Nephron progenitor cell (in vitro differentiated cells): ENCODE results near the gene ZKSCAN1.
A peak's percentile ranks its signal among the peaks of the same experiment; 100 is the strongest.

Experiments
- DNase-seq: peaks from one replicate; pipeline ENCODE4 v3.0.0; 2021
- H3K27ac Mint-ChIP-seq: 2 replicates; pipeline ENCODE4 v1.8.0; 2021; ENCODE audit warnings: mild to moderate bottlenecking, moderate library complexity, mixed read lengths
- H3K27me3 Mint-ChIP-seq: 2 replicates; pipeline ENCODE4 v1.8.0; 2021; ENCODE audit warnings: mild to moderate bottlenecking, low read depth, mixed read lengths; ENCODE audit not compliant: poor library complexity
- H3K36me3 Mint-ChIP-seq: 2 replicates; pipeline ENCODE4 v1.8.0; 2021; ENCODE audit warnings: low read depth, mixed read lengths
- H3K4me1 Mint-ChIP-seq: 2 replicates; pipeline ENCODE4 v1.8.0; 2021; ENCODE audit warnings: mixed read lengths
- H3K4me3 Mint-ChIP-seq: 2 replicates; pipeline ENCODE4 v1.8.0; 2021; ENCODE audit warnings: mild to moderate bottlenecking, moderate library complexity, mixed read lengths
- H3K9me3 Mint-ChIP-seq: 2 replicates; pipeline ENCODE4 v1.8.0; 2021; ENCODE audit warnings: mild to moderate bottlenecking, moderate library complexity, mixed read lengths
- TF ChIP-seq, protein P1 (sequence below): fragments of 200-600 bp; sonication (generic); IDR thresholded peaks from 2 replicates; pipeline ENCODE4 v1.5.0; 2021; ENCODE audit warnings: antibody characterized with exemption

The ZKSCAN1 gene

DNA sequence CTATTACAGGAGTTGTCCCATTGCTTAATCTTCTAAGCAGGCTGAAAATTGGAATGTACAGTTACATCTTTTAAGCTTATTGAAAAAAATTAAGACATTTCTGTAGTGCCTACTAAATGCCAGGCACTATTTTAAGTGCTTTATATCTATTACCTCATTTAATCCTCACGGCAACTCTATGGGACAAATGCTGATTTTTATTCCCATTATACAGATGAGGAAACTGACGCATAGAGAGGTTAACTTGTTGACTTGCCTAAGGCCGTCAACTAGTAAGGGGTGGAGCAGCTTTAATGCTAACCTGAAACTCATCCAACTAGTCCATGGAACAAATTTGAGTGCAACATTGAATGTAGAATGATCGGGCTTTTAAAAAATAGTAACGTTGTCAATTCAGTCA is 2.5 kb downstream of the ZKSCAN1 start:
- Mint-ChIP-seq H3K9me3 (no peaks in the 10 kb centered on the region), H3K36me3 (peaks cover 31% of the 10 kb centered on the region), H3K27me3 (peaks cover 4% of the 10 kb centered on the region), H3K27ac (peak overlapping the region; percentile 74), H3K4me1 (peaks cover 19% of the 10 kb centered on the region), H3K4me3 (no peak overlapping the region)
- no peak for DNase-seq
- TF ChIP-seq, protein P1, sequence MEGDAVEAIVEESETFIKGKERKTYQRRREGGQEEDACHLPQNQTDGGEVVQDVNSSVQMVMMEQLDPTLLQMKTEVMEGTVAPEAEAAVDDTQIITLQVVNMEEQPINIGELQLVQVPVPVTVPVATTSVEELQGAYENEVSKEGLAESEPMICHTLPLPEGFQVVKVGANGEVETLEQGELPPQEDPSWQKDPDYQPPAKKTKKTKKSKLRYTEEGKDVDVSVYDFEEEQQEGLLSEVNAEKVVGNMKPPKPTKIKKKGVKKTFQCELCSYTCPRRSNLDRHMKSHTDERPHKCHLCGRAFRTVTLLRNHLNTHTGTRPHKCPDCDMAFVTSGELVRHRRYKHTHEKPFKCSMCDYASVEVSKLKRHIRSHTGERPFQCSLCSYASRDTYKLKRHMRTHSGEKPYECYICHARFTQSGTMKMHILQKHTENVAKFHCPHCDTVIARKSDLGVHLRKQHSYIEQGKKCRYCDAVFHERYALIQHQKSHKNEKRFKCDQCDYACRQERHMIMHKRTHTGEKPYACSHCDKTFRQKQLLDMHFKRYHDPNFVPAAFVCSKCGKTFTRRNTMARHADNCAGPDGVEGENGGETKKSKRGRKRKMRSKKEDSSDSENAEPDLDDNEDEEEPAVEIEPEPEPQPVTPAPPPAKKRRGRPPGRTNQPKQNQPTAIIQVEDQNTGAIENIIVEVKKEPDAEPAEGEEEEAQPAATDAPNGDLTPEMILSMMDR, result no peak

DNA sequence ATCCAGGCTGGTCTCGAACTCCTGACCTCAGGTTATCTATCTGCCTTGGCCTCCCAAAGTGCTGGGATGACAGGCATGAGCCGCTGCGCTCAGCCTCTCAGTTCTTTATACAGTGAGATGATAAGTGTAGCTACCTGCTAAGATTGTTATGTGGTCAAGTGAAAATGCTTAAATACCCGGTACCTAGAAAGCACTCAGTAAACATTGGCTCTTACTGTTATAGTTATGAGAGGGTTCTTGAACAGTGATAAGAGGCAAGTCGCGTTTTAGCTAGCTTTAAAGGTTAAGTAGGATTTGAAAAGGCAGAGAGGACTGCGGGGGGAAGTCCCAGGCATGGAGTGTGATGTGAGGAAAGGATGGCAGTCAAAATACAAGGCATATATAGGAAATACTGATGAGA is 4.5 kb downstream of the ZKSCAN1 start:
- Mint-ChIP-seq H3K9me3 (no peaks in the 10 kb centered on the region), H3K27me3 (no peaks in the 10 kb centered on the region), H3K36me3 (peaks cover 48% of the 10 kb centered on the region), H3K27ac (peak overlapping the region; percentile 87), H3K4me1 (peaks cover 19% of the 10 kb centered on the region), H3K4me3 (no peak overlapping the region)
- DNase-seq, result no peak
- TF ChIP-seq, protein P1, result no peak

DNA sequence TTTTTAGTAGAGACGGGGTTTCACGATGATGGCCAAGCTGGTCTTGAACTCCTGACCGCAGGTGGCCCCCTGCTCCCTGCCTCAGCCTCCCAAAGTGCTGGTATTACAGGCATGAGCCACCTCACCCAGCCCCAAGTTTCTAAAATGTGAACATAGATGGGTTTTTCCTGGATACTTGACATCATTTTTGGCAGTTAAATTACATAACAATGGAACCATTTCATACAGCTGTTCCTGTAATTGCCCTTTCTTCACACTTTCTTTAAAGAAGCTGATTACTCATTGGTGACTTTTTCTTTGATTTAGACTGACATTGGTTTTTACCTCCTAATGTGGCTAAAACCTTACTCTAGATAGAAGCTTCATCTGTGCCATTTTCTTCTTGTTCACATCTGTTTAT is 5.9 kb downstream of the ZKSCAN1 start:
- no peaks in the 10 kb centered on the region for H3K9me3 Mint-ChIP-seq
- peaks cover 12% of the 10 kb centered on the region for H3K4me1 Mint-ChIP-seq
- TF ChIP-seq, protein P1, result no peak
- H3K4me3 Mint-ChIP-seq, result no peak overlapping the region
- no peak overlapping the region for H3K27ac Mint-ChIP-seq
- peaks cover 62% of the 10 kb centered on the region for H3K36me3 Mint-ChIP-seq
- no peaks in the 10 kb centered on the region for H3K27me3 Mint-ChIP-seq
- no peak for DNase-seq

DNA sequence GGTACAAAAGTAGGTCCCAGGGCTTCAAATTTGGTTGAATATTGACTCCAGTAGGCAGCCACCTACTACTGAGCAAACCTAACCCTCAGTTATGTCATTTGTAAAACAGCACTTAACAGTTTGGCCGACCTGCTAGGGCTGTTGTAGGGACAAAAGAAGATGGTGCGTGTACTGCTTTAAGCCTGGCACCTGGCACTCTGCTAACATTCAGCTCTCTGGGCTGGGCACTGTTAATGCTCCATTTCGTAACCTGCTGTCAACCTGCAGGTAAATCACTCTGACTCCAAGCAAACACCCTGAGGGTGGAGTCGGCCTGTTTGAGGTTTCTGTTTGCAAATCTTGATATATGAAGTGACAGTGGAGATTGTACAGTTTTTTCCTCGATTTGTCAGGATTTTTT is 7.2 kb downstream of the ZKSCAN1 start:
- no peak for DNase-seq
- H3K27ac Mint-ChIP-seq, result no peak overlapping the region
- peaks cover 5% of the 10 kb centered on the region for H3K4me1 Mint-ChIP-seq
- no peaks in the 10 kb centered on the region for H3K27me3 Mint-ChIP-seq
- peaks cover 62% of the 10 kb centered on the region for H3K36me3 Mint-ChIP-seq
- TF ChIP-seq, protein P1, result no peak
- H3K9me3 Mint-ChIP-seq, result no peaks in the 10 kb centered on the region
- no peak overlapping the region for H3K4me3 Mint-ChIP-seq

DNA sequence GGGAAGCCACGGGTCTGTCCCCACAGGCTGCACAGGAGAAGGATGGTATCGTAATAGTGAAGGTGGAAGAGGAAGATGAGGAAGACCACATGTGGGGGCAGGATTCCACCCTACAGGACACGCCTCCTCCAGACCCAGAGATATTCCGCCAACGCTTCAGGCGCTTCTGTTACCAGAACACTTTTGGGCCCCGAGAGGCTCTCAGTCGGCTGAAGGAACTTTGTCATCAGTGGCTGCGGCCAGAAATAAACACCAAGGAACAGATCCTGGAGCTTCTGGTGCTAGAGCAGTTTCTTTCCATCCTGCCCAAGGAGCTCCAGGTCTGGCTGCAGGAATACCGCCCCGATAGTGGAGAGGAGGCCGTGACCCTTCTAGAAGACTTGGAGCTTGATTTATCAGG is 8.1 kb downstream of the ZKSCAN1 start:
- DNase-seq, result no peak
- Mint-ChIP-seq H3K27me3 (no peaks in the 10 kb centered on the region), H3K4me3 (no peak overlapping the region), H3K4me1 (no peaks in the 10 kb centered on the region), H3K9me3 (no peaks in the 10 kb centered on the region), H3K27ac (no peak overlapping the region), H3K36me3 (peaks cover 63% of the 10 kb centered on the region)
- TF ChIP-seq, protein P1, result no peak

DNA sequence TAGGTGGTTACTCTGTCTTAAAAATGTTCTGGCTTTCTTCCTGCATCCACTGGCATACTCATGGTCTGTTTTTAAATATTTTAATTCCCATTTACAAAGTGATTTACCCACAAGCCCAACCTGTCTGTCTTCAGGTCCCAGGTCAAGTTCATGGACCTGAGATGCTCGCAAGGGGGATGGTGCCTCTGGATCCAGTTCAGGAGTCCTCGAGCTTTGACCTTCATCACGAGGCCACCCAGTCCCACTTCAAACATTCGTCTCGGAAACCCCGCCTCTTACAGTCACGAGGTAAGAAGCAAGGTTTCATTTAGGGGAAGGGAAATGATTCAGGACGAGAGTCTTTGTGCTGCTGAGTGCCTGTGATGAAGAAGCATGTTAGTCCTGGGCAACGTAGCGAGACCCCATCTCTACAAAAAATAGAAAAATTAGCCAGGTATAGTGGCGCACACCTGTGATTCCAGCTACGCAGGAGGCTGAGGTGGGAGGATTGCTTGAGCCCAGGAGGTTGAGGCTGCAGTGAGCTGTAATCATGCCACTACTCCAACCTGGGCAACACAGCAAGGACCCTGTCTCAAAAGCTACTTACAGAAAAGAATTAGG is 8.7 kb downstream of the ZKSCAN1 start:
- Mint-ChIP-seq H3K27me3 (no peaks in the 10 kb centered on the region), H3K36me3 (peaks cover 60% of the 10 kb centered on the region)
- TF ChIP-seq, protein P1, result no peak

More for the DNA sequence above, 8.7 kb downstream of the ZKSCAN1 start:
- H3K9me3 Mint-ChIP-seq, result no peaks in the 10 kb centered on the region
- no peak overlapping the region for H3K27ac Mint-ChIP-seq
- DNase-seq, result no peak
- H3K4me1 Mint-ChIP-seq, result no peaks in the 10 kb centered on the region
- no peak overlapping the region for H3K4me3 Mint-ChIP-seq
